Activated naive CD8-positive, alpha-beta T cell treated with anti-CD3 and anti-CD28 coated beads, Interleukin-2, amount 10 ng/mL, durations not matched to agents 7 days and 5 days (primary cell): ENCODE results near the gene MEF2D. TPM values are rescaled to one million over a fixed set of nuclear protein-coding genes. Genes with fewer than 3 reads are reported as not detected.

ENCODE experiments used
- ATAC-seq: fragments of 150-1000 bp; cut with Tn5 transposase; one replicate; pipeline ENCODE4 v1.10.0; 2021; ENCODE audit warnings: low read depth, moderate library complexity
- POLR2A ChIA-PET: fragments of 350-600 bp; sonication (Branson Sonifier 250); formaldehyde crosslinking; loops from one replicate; lab custom pipeline; 2021; ENCODE audit warnings: antibody characterized with exemption; lab: Charles Lee
- DNase-seq: peaks from one replicate; pipeline ENCODE4 v3.0.0; 2021
- H3K27ac Mint-ChIP-seq: one replicate; pipeline ENCODE4 v1.8.0; 2022; ENCODE audit warnings: mild to moderate bottlenecking, mixed read lengths
- H3K27me3 Mint-ChIP-seq: one replicate; pipeline ENCODE4 v1.8.0; 2022; ENCODE audit warnings: mild to moderate bottlenecking, moderate library complexity, mixed read lengths
- H3K36me3 Mint-ChIP-seq: one replicate; pipeline ENCODE4 v1.8.0; 2021; ENCODE audit warnings: mild to moderate bottlenecking, mixed read lengths
- H3K4me1 Mint-ChIP-seq: one replicate; pipeline ENCODE4 v1.8.0; 2021; ENCODE audit warnings: mixed read lengths
- H3K4me3 Mint-ChIP-seq: one replicate; pipeline ENCODE4 v1.8.0; 2022; ENCODE audit warnings: mild to moderate bottlenecking, moderate library complexity, mixed read lengths
- H3K9me3 Mint-ChIP-seq: one replicate; pipeline ENCODE4 v1.8.0; 2021; ENCODE audit warnings: mixed read lengths
- total RNA-seq, 2 experiments: library from RNA; stranded (reverse); gene quantifications; one replicate each; pipeline ENCODE4 v1.2.3, GENCODE V29; 2021

The MEF2D gene
- total RNA-seq, 2 experiments from 2014 or later: 52.4 to 54.4 TPM

GRCh38 chr1:156534424-156535060, 34.0 kb upstream of the MEF2D start:
- Mint-ChIP-seq H3K4me1 (peaks cover 12% of the 10 kb centered on the region), H3K4me3 (no peak overlapping the region), H3K27ac (no peak overlapping the region), H3K9me3 (no peaks in the 10 kb centered on the region), H3K27me3 (no peaks in the 10 kb centered on the region), H3K36me3 (peaks cover 46% of the 10 kb centered on the region)
- POLR2A ChIA-PET: no interaction called here
- DNase-seq: peak; percentile 17
- ATAC-seq: no peak

DNA sequence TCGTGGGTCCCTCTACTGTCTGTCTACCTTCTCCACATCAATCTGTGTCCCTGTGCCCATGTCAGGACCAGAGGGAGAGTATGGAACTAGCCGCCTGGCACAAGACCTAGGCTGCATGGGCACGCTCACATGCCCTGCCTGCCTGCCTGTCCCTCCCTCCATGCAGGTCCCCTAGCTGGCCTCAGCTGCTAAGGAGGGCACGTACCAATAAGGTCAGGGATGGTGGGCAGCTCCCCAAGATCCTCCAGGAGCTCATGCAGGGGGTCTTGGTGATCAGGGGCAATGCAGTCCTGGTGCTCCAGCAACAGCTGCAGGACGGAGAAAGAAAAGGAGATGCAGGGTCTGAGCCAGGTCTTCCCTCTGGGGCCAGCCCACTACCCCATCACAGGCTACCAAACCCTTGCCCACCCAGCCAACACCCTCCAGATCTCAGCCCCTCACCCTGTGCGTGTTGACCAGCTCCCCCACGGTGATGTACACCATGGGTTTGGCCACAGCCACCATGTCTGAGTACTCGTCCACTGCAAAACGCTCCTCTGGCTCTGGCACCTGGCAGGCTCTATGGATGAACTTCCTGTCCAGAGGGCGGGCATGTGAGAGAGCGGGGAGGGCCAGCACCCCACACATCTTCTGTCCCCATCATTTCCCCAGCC, 33.1 kb upstream of the MEF2D start:
- Mint-ChIP-seq H3K36me3 (peaks cover 41% of the 10 kb centered on the region), H3K27me3 (no peaks in the 10 kb centered on the region), H3K9me3 (no peaks in the 10 kb centered on the region), H3K4me3 (no peak overlapping the region), H3K27ac (no peak overlapping the region), H3K4me1 (peaks cover 8% of the 10 kb centered on the region)
- DNase-seq: peak; percentile 13
- POLR2A ChIA-PET: no interaction called here
- no peak for ATAC-seq

- no peak for DNase-seq
- POLR2A ChIA-PET: interaction anchor here (0.6 to 0.7 kb wide), 2 partner anchors 107 to 251 kb away, joined by 4 to 5 read pairs; no protein-coding TSS in a partner anchor
- Mint-ChIP-seq H3K36me3 (peaks cover 47% of the 10 kb centered on the region), H3K4me3 (no peak overlapping the region), H3K4me1 (peaks cover 16% of the 10 kb centered on the region), H3K27me3 (no peaks in the 10 kb centered on the region), H3K27ac (no peak overlapping the region), H3K9me3 (no peaks in the 10 kb centered on the region)
- ATAC-seq: no peak
Observed at GRCh38 chr1:156532374-156532773, 31.8 kb upstream of the MEF2D start.

DNA sequence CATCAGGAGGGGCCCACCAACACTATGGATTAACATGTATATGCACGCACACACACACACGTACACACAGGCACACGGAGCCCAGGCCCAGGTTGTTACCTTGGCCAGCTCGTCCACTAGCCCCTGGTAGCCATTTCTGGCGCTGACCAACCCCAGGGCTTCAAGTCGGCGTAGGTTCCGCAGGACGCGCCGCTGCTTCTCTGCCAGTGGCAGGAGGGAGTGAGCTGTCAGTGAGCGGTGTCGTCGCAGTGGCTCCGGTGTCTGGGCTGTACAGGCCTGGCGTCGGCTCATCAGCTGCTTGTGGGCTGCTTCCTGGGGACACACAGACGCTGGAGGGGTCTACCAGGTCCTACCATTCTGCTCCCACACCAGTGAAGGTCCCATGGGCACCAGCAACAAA, 29.4 kb upstream of the MEF2D start:
- POLR2A ChIA-PET: no interaction called here
- H3K4me1 Mint-ChIP-seq: peaks cover 31% of the 10 kb centered on the region
- no peak overlapping the region for H3K4me3 Mint-ChIP-seq
- H3K27ac Mint-ChIP-seq: no peak overlapping the region
- DNase-seq: no peak
- H3K36me3 Mint-ChIP-seq: peaks cover 45% of the 10 kb centered on the region
- H3K9me3 Mint-ChIP-seq: no peaks in the 10 kb centered on the region
- H3K27me3 Mint-ChIP-seq: no peaks in the 10 kb centered on the region
- no peak for ATAC-seq

- POLR2A ChIA-PET: interaction anchor here (0.6 to 2.4 kb wide), 8 partner anchors 23 to 53 kb away, joined by 3 to 15 read pairs (median 4); partner anchors contain the start of genes IQGAP3 and MEF2D
Observed at GRCh38 chr1:156528875-156529425, 28.4 kb upstream of the MEF2D start.

DNA sequence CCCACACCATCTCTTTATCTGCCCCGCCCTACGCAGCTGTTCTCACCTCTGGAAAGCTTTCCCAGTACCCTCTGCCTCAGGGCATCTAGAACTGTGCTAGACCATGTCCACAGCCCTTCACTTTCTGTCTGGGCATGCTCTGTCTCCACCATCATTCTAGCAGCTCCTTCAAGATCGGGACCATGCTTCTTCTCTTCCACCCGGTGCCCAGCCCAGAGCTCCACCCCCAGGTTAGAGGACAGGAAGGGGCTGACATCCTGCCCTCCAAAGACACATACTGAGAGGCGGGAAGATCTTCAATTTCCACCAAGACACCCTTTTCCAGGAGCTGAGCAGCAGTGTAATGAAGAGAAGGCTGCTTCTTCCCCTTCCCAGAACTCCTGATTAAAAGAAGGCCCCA, 27.7 kb upstream of the MEF2D start:
- Mint-ChIP-seq H3K9me3 (no peaks in the 10 kb centered on the region), H3K27ac (peak overlapping the region; percentile 73), H3K27me3 (no peaks in the 10 kb centered on the region), H3K4me1 (peaks cover 44% of the 10 kb centered on the region), H3K36me3 (peaks cover 47% of the 10 kb centered on the region), H3K4me3 (peak overlapping the region; percentile 87)
- DNase-seq: no peak
- POLR2A ChIA-PET: interaction anchor here (0.5 to 2.4 kb wide), 9 partner anchors 20 to 224 kb away, joined by 3 to 15 read pairs (median 6); partner anchors contain the start of genes IQGAP3 and MEF2D
- peak; percentile 50 for ATAC-seq

More at GRCh38 chr1:156528875-156529425, 28.4 kb upstream of the MEF2D start:
- no peak for DNase-seq
- H3K9me3 Mint-ChIP-seq: no peaks in the 10 kb centered on the region
- ATAC-seq: no peak
- peaks cover 47% of the 10 kb centered on the region for H3K36me3 Mint-ChIP-seq
- no peak overlapping the region for H3K4me3 Mint-ChIP-seq
- H3K27me3 Mint-ChIP-seq: no peaks in the 10 kb centered on the region
- peaks cover 42% of the 10 kb centered on the region for H3K4me1 Mint-ChIP-seq
- peak overlapping the region; percentile 73 for H3K27ac Mint-ChIP-seq

DNA sequence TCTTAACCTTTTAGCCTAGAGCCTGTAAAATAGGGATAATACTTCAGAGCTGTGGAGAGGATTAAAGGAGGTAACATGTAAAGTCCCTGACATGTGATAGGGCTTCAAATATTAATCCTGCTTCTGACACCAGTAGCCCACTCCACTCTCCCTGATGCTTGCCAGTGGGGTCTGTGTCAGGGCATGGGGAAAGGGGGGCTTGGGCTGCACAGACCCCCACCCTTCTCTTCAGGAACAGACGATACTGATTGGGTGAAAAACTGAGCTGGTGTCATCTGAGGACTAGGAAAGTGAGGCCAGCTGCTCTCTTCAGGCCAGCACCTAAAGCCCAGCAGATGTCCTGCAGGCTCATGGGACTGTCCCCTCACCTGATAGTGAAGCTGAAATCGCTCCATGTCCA, 27.0 kb upstream of the MEF2D start:
- H3K9me3 Mint-ChIP-seq: no peaks in the 10 kb centered on the region
- no peaks in the 10 kb centered on the region for H3K27me3 Mint-ChIP-seq
- ATAC-seq (no peak), DNase-seq (no peak)
- H3K36me3 Mint-ChIP-seq: peaks cover 43% of the 10 kb centered on the region
- H3K4me3 Mint-ChIP-seq: peak overlapping the region; percentile 87
- H3K4me1 Mint-ChIP-seq: peaks cover 44% of the 10 kb centered on the region
- H3K27ac Mint-ChIP-seq: peak overlapping the region; percentile 54
- POLR2A ChIA-PET: interaction anchor here (0.5 to 2.4 kb wide), 8 partner anchors 20 to 224 kb away, joined by 3 to 15 read pairs (median 6); partner anchors contain the start of genes IQGAP3 and MEF2D

- no peaks in the 10 kb centered on the region for H3K9me3 Mint-ChIP-seq
- peaks cover 32% of the 10 kb centered on the region for H3K36me3 Mint-ChIP-seq
- H3K27me3 Mint-ChIP-seq: no peaks in the 10 kb centered on the region
- ATAC-seq: no peak
- POLR2A ChIA-PET: interaction anchor here (1.1 to 4.2 kb wide), 7 partner anchors 14 to 74 kb away, joined by 3 to 61 read pairs (median 9); partner anchors contain the start of genes MEF2D and NAXE
- peak; percentile 21 for DNase-seq
- H3K27ac Mint-ChIP-seq: peak overlapping the region; percentile 41
- H3K4me3 Mint-ChIP-seq: no peak overlapping the region
- peaks cover 44% of the 10 kb centered on the region for H3K4me1 Mint-ChIP-seq
Observed at GRCh38 chr1:156525856-156526489, 25.4 kb upstream of the MEF2D start.

DNA sequence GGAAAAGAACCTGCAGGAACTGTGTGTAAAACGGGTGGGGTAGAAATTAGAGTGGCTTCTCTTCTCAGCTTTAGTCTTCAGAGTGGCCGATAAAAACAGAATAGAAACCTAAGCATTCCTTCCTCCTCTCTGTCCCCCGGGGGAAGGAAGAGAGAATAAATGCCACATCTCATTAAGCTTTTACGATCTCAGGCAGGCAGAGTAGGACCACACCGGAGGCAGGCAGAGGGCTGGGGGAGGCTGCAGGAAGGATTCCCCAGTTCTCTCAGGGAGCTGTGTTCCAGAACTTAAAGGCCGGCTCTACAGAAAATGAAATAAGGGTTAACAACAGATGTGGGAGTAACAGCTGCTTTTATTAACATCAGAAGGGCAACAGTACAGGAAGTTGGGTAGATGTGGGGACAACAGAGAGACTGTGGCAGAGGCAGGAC, 24.5 kb upstream of the MEF2D start:
- Mint-ChIP-seq H3K27me3 (no peaks in the 10 kb centered on the region), H3K4me1 (peaks cover 44% of the 10 kb centered on the region), H3K36me3 (peaks cover 30% of the 10 kb centered on the region), H3K9me3 (no peaks in the 10 kb centered on the region), H3K27ac (peak overlapping the region; percentile 97), H3K4me3 (peak overlapping the region; percentile 83)
- POLR2A ChIA-PET: interaction anchor here (0.8 to 4.2 kb wide), 9 partner anchors 15 to 75 kb away, joined by 3 to 61 read pairs (median 4); partner anchors contain the start of genes MEF2D and NAXE
- DNase-seq (no peak), ATAC-seq (peak; percentile 20)

DNA sequence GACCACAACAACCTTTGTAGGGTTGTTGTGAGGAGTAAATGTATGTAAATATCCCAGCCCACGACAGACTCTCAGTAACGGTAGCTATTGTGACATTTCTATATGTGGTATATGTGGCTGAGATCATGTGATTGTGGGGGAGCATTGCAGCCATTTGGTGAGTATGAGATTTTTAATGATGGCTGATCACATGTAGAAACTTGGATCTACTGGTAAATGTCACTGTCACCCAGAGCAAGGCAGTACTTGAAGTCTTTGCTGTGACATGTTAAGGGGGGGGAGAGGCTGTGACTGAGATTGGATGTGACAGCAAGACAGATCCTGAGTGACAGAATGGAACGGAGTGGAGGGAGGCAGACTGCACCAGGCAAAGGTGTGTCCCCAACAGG, 23.9 kb upstream of the MEF2D start:
- DNase-seq: peak; percentile 42

GRCh38 chr1:156523801-156524480, 23.4 kb upstream of the MEF2D start:
- Mint-ChIP-seq H3K4me1 (peaks cover 42% of the 10 kb centered on the region), H3K9me3 (no peaks in the 10 kb centered on the region), H3K4me3 (peak overlapping the region; percentile 83), H3K36me3 (peaks cover 28% of the 10 kb centered on the region), H3K27me3 (no peaks in the 10 kb centered on the region), H3K27ac (peak overlapping the region; percentile 97)
- DNase-seq (peak; percentile 10), ATAC-seq (no peak)
- POLR2A ChIA-PET: interaction anchor here (0.5 to 4.2 kb wide), 9 partner anchors 16 to 336 kb away, joined by 3 to 61 read pairs (median 4); partner anchors contain the start of gene MEF2D

More for the DNA sequence above, 23.9 kb upstream of the MEF2D start:
- Mint-ChIP-seq H3K9me3 (no peaks in the 10 kb centered on the region), H3K27me3 (no peaks in the 10 kb centered on the region), H3K4me1 (peaks cover 44% of the 10 kb centered on the region), H3K27ac (peak overlapping the region; percentile 97), H3K36me3 (peaks cover 30% of the 10 kb centered on the region), H3K4me3 (peak overlapping the region; percentile 83)
- peak; percentile 72 for ATAC-seq
- POLR2A ChIA-PET: interaction anchor here (0.5 to 4.2 kb wide), 10 partner anchors 16 to 70 kb away, joined by 3 to 61 read pairs (median 4); partner anchors contain the start of gene MEF2D

- Mint-ChIP-seq H3K4me1 (peaks cover 29% of the 10 kb centered on the region), H3K36me3 (peaks cover 18% of the 10 kb centered on the region), H3K27ac (no peak overlapping the region), H3K4me3 (no peak overlapping the region), H3K27me3 (no peaks in the 10 kb centered on the region), H3K9me3 (no peaks in the 10 kb centered on the region)
- ATAC-seq: no peak
- DNase-seq: no peak
- POLR2A ChIA-PET: interaction anchor here (4.2 kb wide), 1 partner anchor 22 kb away, joined by 61 read pairs; the partner anchor contains the start of gene MEF2D
Observed at GRCh38 chr1:156522443-156522970, 21.9 kb upstream of the MEF2D start.
